CD14-positive monocyte (primary cell): ENCODE measurements around the gene SNX3. TPM values are rescaled to one million over a fixed set of nuclear protein-coding genes. Genes with fewer than 3 reads are reported as not detected.

Experiments used
- DNase-seq, 3 donors: peaks; one replicate each; pipeline ENCODE4 v3.0.0-alpha.2; 2011 to 2022
- H2AFZ ChIP-seq: 2 replicates; pipeline ENCODE4 v1.6.0; 2012; ENCODE audit warnings: mild to moderate bottlenecking, low read depth, low read length, inconsistent platforms; ENCODE audit not compliant: insufficient read depth, poor library complexity, severe bottlenecking
- H3K27ac ChIP-seq, 2 donors: 1 replicate in 1 of 2; 2 replicates in 1 of 2; pipeline ENCODE4 v1.5.1; 2012 to 2013; ENCODE audit warnings: low read length in 2 of 2, control low read depth in 1 of 2, inconsistent platforms in 1 of 2, low read depth in 1 of 2, mild to moderate bottlenecking in 1 of 2
- H3K27me3 ChIP-seq, 2 donors: one replicate each; pipeline versions ENCODE4 v1.6.0 to v1.6.1; 2011 to 2013; ENCODE audit warnings: low read length in 2 of 2; ENCODE audit not compliant: control insufficient read depth in 2 of 2, insufficient read depth in 2 of 2
- H3K36me3 ChIP-seq, 2 donors: replicated peaks in 1 of 2; 1 replicate in 1 of 2; 2 replicates in 1 of 2; pipeline versions ENCODE4 v1.5.1 to v1.6.1; 2012 to 2013; ENCODE audit warnings: low read length in 2 of 2, control low read depth in 1 of 2, inconsistent platforms in 1 of 2, mild to moderate bottlenecking in 1 of 2; ENCODE audit not compliant: insufficient read depth in 2 of 2, control insufficient read depth in 1 of 2
- H3K4me1 ChIP-seq, 2 donors: 1 replicate in 1 of 2; 2 replicates in 1 of 2; pipeline versions ENCODE4 v1.5.1 to v1.6.1; 2012 to 2013; ENCODE audit warnings: low read length in 2 of 2, control low read depth in 1 of 2, inconsistent platforms in 1 of 2, mild to moderate bottlenecking in 1 of 2, moderate library complexity in 1 of 2; ENCODE audit not compliant: insufficient read depth in 2 of 2, control insufficient read depth in 1 of 2
- H3K4me2 ChIP-seq: replicated peaks from 2 replicates; pipeline ENCODE3; 2012; ENCODE audit warnings: low read length, moderate library complexity, mild to moderate bottlenecking; ENCODE audit not compliant: poor library complexity, severe bottlenecking; ENCODE audit errors: extremely low read depth
- H3K4me3 ChIP-seq, 3 experiments: fragments of 200-600 bp in 1 of 3; sonication (generic) in 1 of 3; replicated peaks in 1 of 3; 1 replicate in 2 of 3; 2 replicates in 1 of 3; pipeline ENCODE4 v1.5.1; 2011 to 2013; ENCODE audit warnings: low read length in 3 of 3, mild to moderate bottlenecking in 3 of 3, control low read depth in 2 of 3, low read depth in 2 of 3, inconsistent platforms in 1 of 3, moderate library complexity in 1 of 3
- H3K79me2 ChIP-seq: 2 replicates; pipeline ENCODE4 v1.6.0; 2012; ENCODE audit warnings: mild to moderate bottlenecking, control low read depth, inconsistent platforms, low read length, moderate library complexity; ENCODE audit not compliant: insufficient read depth
- H3K9ac ChIP-seq: 2 replicates; pipeline ENCODE4 v1.6.0; 2017; ENCODE audit warnings: low read length, mild to moderate bottlenecking; ENCODE audit not compliant: insufficient read depth, poor library complexity, severe bottlenecking
- H3K9me3 ChIP-seq, 2 donors: replicated peaks in 1 of 2; 1 replicate in 1 of 2; 2 replicates in 1 of 2; pipeline versions ENCODE4 v1.5.1 to v1.6.1; 2012 to 2013; ENCODE audit warnings: low read length in 2 of 2, control low read depth in 1 of 2; ENCODE audit not compliant: control insufficient read depth in 1 of 2, insufficient read depth in 1 of 2
- H4K20me1 ChIP-seq: 2 replicates; pipeline ENCODE4 v1.6.0; 2012; ENCODE audit warnings: mild to moderate bottlenecking, low read length, control low read depth, moderate library complexity; ENCODE audit not compliant: insufficient read depth
- H3K27ac Mint-ChIP-seq, 7 donors: one replicate each; pipeline ENCODE4 v1.8.0; 2020; ENCODE audit warnings: mild to moderate bottlenecking in 7 of 7, mixed read lengths in 7 of 7, moderate library complexity in 6 of 7, inconsistent platforms in 2 of 7
- H3K27me3 Mint-ChIP-seq, 3 donors: one replicate each; pipeline ENCODE4 v1.8.0; 2021 to 2022; ENCODE audit warnings: low read depth in 3 of 3, mild to moderate bottlenecking in 3 of 3, mixed read lengths in 3 of 3, moderate library complexity in 3 of 3, inconsistent platforms in 1 of 3
- H3K36me3 Mint-ChIP-seq, 2 donors: one replicate each; pipeline ENCODE4 v1.8.0; 2020; ENCODE audit warnings: mixed read lengths in 2 of 2, inconsistent platforms in 1 of 2, mild to moderate bottlenecking in 1 of 2
- H3K4me1 Mint-ChIP-seq: one replicate; pipeline ENCODE4 v1.8.0; 2020; ENCODE audit warnings: mild to moderate bottlenecking, mixed read lengths
- H3K4me3 Mint-ChIP-seq, 2 donors: one replicate each; pipeline ENCODE4 v1.8.0; 2020; ENCODE audit warnings: mild to moderate bottlenecking in 2 of 2, mixed read lengths in 2 of 2, moderate library complexity in 1 of 2
- H3K9me3 Mint-ChIP-seq, 7 donors: one replicate each; pipeline ENCODE4 v1.8.0; 2020 to 2022; ENCODE audit warnings: mixed read lengths in 7 of 7, mild to moderate bottlenecking in 6 of 7, moderate library complexity in 6 of 7, inconsistent platforms in 2 of 7
- CTCF ChIP-seq: fragments of 200-600 bp; IDR thresholded peaks from one replicate; pipeline ENCODE4 v1.8.0; 2022; ENCODE audit warnings: antibody characterized with exemption, mild to moderate bottlenecking
- WGBS: methylation state at CpG from one replicate; pipeline ENCODE4 v1.1.5; 2013; ENCODE audit warnings: missing lambda C conversion rate; ENCODE audit not compliant: insufficient coverage; 5-methylcytosine and 5-hydroxymethylcytosine counted together
- intact Hi-C, 2 donors: fragments of 100-400 bp; cut with micrococcal nuclease; formaldehyde crosslinking; loops; one replicate each; pipeline versions ENCODE4 v1.15.0 to v1.15.1; 2023
- polyA plus RNA-seq, 3 donors: library from polyadenylated mRNA; depleted of rRNA in 1 of 3; unstranded in 2 of 3; stranded (reverse) in 1 of 3; fragments of 300-500 nt in 2 of 3; fragments of >200 nt in 1 of 3; fragmentation: Illumina TruSeq in 2 of 3; gene quantifications; 1 replicate in 2 of 3; 2 replicates in 1 of 3; pipeline ENCODE4 v1.2.3, GENCODE V29; 2012 to 2021

Gene SNX3
- polyA plus RNA-seq, 3 donors: 134 to 441 (median 394) TPM

- TF ChIP-seq CTCF: no peak
- Histone ChIP-seq H3K79me2 (peaks cover 95% of the 10 kb centered on the region), H3K4me2 (no peak overlapping the region), H4K20me1 (peaks cover 97% of the 10 kb centered on the region), H3K27ac (no peak overlapping the region), H3K4me3 (no peak overlapping the region), H2AFZ (no peak overlapping the region), H3K9ac (no peak overlapping the region), H3K36me3 (peaks cover 2 to 51% of the 10 kb centered on the region in 2 donors), H3K9me3 (peaks cover 0 to 9% of the 10 kb centered on the region in 2 donors), H3K27me3 (no peaks in the 10 kb centered on the region), H3K4me1 (peaks cover 5 to 6% of the 10 kb centered on the region in 2 donors)
- WGBS: no CpG with 5 or more reads among the region's 2 CpGs
- intact Hi-C loops: no loop called here
- Mint-ChIP-seq H3K4me1 (peaks cover 17% of the 10 kb centered on the region), H3K9me3 (peaks cover 3 to 12% (median 8%) of the 10 kb centered on the region in 7 donors), H3K27me3 (peaks cover 0 to 1% (median 0%) of the 10 kb centered on the region in 3 donors), H3K36me3 (peaks cover 48 to 61% of the 10 kb centered on the region in 2 donors), H3K4me3 (no peak overlapping the region), H3K27ac (peak overlapping the region in 1 of 7 donors; percentile 46)
- DNase-seq: no peak
These were observed 17.0 kb downstream of the SNX3 start for GRCh38 chr6:108243836-108244235.

DNA sequence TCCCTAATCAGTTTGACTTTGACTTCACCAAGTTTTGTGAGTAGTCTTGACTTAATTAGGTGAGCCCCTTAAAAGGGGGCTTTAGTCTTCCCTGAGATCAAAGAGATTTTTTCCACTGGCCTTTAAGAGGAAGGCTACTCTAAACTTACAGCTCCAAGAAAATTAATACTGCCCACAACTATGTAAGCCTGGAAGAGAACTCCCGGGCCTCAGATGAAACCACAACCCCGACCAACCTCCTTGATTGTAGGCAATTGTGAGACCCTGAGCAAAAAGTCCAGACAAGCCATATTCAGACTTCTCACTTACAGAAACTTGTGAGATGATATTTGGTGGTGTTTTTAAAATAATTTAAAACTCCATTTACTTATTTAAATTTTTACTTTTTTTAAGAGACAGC, 18.1 kb downstream of the SNX3 start:
- no peak overlapping the region for H3K4me3 ChIP-seq
- peaks cover 50 to 61% of the 10 kb centered on the region in 2 donors for H3K36me3 Mint-ChIP-seq
- no peaks in the 10 kb centered on the region for H3K27me3 ChIP-seq
- H3K27me3 Mint-ChIP-seq: peaks cover 0 to 1% (median 0%) of the 10 kb centered on the region in 3 donors
- DNase-seq: no peak
- H2AFZ ChIP-seq: no peak overlapping the region
- H3K4me2 ChIP-seq: no peak overlapping the region
- no peak overlapping the region for H3K4me3 Mint-ChIP-seq
- intact Hi-C loops: no loop called here
- peaks cover 10% of the 10 kb centered on the region for H3K4me1 Mint-ChIP-seq
- H3K36me3 ChIP-seq: peaks cover 2 to 62% of the 10 kb centered on the region in 2 donors
- peaks cover 5 to 6% of the 10 kb centered on the region in 2 donors for H3K4me1 ChIP-seq
- H3K9me3 Mint-ChIP-seq: peaks cover 3 to 12% (median 8%) of the 10 kb centered on the region in 7 donors
- peaks cover 95% of the 10 kb centered on the region for H3K79me2 ChIP-seq
- no peak for TF ChIP-seq CTCF
- peaks cover 97% of the 10 kb centered on the region for H4K20me1 ChIP-seq
- H3K27ac Mint-ChIP-seq: no peak overlapping the region
- H3K9me3 ChIP-seq: peaks cover 0 to 9% of the 10 kb centered on the region in 2 donors
- WGBS: no CpG with 5 or more reads among the region's 2 CpGs
- H3K27ac ChIP-seq: no peak overlapping the region
- H3K9ac ChIP-seq: no peak overlapping the region
